Measurements from ENCODE around the gene CDK3.
"Not testable (repeated sequence)": the region's sequence is repeated elsewhere in the genome, so short reads cannot be mapped to it uniquely, and the experiment has no call there.

CDK3 gene

GRCh38 chr17:76044475-76045007 is 43.9 kb downstream of the CDK3 start:
- DNase-seq, result not testable (repeated sequence)

- DNase-seq, result no peak
Measured at GRCh38 chr17:76046064-76046463, 45.4 kb downstream of the CDK3 start.

- no peak for DNase-seq
Measured at GRCh38 chr17:76048025-76048605, 47.5 kb downstream of the CDK3 start.

GRCh38 chr17:76048711-76049110 is 48.1 kb downstream of the CDK3 start:
- DNase-seq, result no peak

- no peak for DNase-seq
Measured at GRCh38 chr17:76049239-76049638, 48.6 kb downstream of the CDK3 start.

- DNase-seq, result no peak
Measured at GRCh38 chr17:76049836-76050537, 49.3 kb downstream of the CDK3 start.

- no peak for DNase-seq
Measured at GRCh38 chr17:76050538-76051467, 50.1 kb downstream of the CDK3 start.

- no peak for DNase-seq
Measured at GRCh38 chr17:76051561-76051960, 50.9 kb downstream of the CDK3 start.

GRCh38 chr17:76053246-76054111 is 52.8 kb downstream of the CDK3 start:
- no peak for DNase-seq

- no peak for DNase-seq
Measured at GRCh38 chr17:76054112-76054476, 53.4 kb downstream of the CDK3 start.
